Kidney epithelial cell (primary cell): Measurements from ENCODE around the gene KCNB1. TPM values are rescaled to one million over a fixed set of nuclear protein-coding genes. Genes with fewer than 3 reads are reported as not detected.
"Not testable (repeated sequence)": the region's sequence is repeated elsewhere in the genome, so short reads cannot be mapped to it uniquely, and the experiment has no call there.

Source experiments
- DNase-seq: peaks from one replicate; pipeline ENCODE4 v3.0.0-alpha.2; 2010; ENCODE audit warnings: low read depth
- H3K27me3 ChIP-seq: 2 replicates; pipeline ENCODE4 v1.6.0; 2011; ENCODE audit warnings: low read length; ENCODE audit not compliant: control insufficient read depth, insufficient read depth
- H3K36me3 ChIP-seq: 2 replicates; pipeline ENCODE4 v1.5.1; 2011; ENCODE audit warnings: low read length; ENCODE audit not compliant: control insufficient read depth, insufficient read depth
- H3K4me3 ChIP-seq: 2 replicates; pipeline ENCODE4 v1.5.1; 2011; ENCODE audit warnings: low read depth, mild to moderate bottlenecking, control low read depth, low read length
- total RNA-seq: library from RNA; depleted of rRNA; stranded (reverse); fragments of >200 nt; gene quantifications from 2 replicates; pipeline ENCODE4 v1.2.3, GENCODE V29; 2015
- TF ChIP-seq, protein P1 (sequence below): IDR thresholded peaks from 2 replicates; pipeline ENCODE4 v1.5.1; 2011; ENCODE audit warnings: mild to moderate bottlenecking, moderate library complexity, low read length, control low read depth, inconsistent platforms; ENCODE audit not compliant: insufficient read depth, poor library complexity, severe bottlenecking

The KCNB1 gene
- total RNA-seq, 1 donor from 2014 or later, result not detected

DNA sequence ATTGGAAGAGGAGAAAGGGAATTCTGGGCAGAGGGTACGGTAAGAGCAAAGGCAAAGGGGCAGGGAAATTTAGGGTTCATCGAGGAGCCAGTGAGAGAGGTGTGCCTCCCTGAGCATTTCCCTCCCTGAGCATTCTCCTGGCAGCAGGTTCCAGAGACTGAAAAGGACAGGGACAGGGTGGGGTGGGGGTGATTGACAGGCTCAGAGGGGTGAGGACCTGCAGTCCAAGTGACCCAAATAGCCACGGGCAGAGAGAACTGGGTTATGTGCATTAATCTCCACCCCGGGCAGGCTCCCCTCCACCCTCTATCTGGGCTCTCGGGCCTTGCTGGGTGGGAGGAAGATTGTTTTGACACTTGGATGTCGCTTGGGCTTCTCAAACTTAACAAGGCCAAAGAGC is 69.5 kb downstream of the KCNB1 start:
- H3K27me3 ChIP-seq, result peaks cover 16% of the 10 kb centered on the region
- DNase-seq, result no peak
- H3K4me3 ChIP-seq, result no peak overlapping the region
- no peaks in the 10 kb centered on the region for H3K36me3 ChIP-seq
- TF ChIP-seq, protein P1, sequence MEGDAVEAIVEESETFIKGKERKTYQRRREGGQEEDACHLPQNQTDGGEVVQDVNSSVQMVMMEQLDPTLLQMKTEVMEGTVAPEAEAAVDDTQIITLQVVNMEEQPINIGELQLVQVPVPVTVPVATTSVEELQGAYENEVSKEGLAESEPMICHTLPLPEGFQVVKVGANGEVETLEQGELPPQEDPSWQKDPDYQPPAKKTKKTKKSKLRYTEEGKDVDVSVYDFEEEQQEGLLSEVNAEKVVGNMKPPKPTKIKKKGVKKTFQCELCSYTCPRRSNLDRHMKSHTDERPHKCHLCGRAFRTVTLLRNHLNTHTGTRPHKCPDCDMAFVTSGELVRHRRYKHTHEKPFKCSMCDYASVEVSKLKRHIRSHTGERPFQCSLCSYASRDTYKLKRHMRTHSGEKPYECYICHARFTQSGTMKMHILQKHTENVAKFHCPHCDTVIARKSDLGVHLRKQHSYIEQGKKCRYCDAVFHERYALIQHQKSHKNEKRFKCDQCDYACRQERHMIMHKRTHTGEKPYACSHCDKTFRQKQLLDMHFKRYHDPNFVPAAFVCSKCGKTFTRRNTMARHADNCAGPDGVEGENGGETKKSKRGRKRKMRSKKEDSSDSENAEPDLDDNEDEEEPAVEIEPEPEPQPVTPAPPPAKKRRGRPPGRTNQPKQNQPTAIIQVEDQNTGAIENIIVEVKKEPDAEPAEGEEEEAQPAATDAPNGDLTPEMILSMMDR, result no peak

DNA sequence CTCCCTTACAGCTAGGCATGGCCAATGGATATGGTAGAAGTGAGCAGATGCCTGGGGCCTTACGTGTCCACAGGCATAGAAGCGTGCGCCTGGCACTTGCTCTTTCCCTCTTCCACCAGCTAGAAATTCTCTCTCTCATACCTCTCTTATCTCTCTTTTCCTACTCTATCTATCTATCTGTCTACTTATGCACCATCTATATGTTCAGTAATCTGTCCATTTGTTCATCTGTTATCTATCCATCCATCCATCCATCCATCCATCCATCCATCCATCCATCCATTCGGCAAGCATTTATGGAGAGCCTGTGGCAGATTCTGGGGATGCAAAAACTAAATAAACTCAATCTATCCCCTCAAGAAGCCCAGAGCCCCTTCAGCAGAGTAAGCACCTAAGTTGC is 70.2 kb downstream of the KCNB1 start:
- H3K4me3 ChIP-seq, result no peak overlapping the region
- no peak for DNase-seq
- TF ChIP-seq, protein P1, result no peak
- H3K36me3 ChIP-seq, result no peaks in the 10 kb centered on the region
- H3K27me3 ChIP-seq, result peaks cover 16% of the 10 kb centered on the region

DNA sequence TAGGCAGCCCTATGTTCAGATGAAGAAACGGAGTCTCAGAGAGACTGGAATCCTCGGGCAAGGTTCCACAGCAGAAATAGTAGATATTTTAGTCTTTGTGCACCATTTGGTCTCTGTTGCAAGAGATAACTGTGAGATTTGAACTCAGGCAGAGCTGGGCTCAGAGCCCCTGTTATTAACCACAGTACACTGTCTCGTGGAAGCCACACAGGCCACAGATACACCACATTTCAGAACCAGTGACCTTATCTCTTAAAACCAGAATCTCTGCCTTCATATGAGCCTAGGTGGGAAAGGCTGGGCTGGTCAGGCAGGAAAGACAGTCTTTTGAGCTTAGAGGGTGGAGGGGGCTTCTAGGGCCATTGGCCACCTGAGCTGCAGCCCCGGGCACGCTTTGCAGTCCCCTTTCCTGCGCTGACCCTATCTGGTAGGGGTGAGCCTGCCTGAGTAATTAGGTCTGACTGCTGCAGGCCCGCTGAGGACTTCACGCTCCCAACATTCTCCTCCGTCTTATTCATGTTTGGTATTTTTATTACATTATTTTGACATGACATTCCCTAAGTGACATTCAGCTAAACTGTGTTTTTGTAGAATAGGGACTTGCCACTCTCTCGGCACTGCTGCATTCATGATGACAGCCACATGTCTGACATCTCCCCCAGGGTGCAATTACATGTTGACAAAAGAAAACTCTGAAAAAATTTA is 71.1 kb downstream of the KCNB1 start:
- DNase-seq, result no peak
- TF ChIP-seq, protein P1, result no peak
- H3K36me3 ChIP-seq, result no peaks in the 10 kb centered on the region
- H3K4me3 ChIP-seq, result no peak overlapping the region
- peaks cover 16% of the 10 kb centered on the region for H3K27me3 ChIP-seq

DNA sequence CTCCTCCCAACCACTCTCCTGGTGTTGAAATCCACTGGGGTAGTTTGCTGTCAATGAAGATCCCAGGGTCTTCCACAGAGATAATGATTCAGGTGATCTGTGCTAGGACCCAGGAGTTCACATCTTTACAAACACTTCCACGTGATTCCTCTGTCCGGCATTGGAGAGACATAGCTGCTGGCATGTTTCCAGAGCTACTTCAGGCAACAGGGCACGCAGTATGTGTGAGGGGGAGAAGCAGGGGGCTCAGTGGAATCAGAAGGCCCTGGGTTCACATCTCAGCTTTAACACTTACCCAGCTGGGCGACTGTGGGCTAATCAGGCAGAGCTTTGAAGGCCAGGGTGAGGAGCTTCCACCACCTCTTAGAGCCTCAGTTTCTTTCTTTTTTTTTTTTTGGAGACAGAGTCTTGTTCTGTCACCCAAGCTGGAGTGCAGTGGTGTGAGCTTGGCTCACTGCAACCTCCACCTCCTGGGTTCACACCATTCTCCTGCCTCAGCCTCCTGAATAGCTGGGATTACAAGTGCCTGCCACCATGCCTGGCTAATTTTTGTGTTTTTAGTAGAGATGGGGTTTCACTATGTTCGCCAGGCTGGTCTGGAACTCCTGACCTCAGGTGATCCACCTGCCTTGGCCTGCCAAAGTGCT is 72.4 kb downstream of the KCNB1 start:
- not testable (repeated sequence) for DNase-seq, H3K36me3 ChIP-seq, H3K4me3 ChIP-seq
- peaks cover 16% of the 10 kb centered on the region for H3K27me3 ChIP-seq

DNA sequence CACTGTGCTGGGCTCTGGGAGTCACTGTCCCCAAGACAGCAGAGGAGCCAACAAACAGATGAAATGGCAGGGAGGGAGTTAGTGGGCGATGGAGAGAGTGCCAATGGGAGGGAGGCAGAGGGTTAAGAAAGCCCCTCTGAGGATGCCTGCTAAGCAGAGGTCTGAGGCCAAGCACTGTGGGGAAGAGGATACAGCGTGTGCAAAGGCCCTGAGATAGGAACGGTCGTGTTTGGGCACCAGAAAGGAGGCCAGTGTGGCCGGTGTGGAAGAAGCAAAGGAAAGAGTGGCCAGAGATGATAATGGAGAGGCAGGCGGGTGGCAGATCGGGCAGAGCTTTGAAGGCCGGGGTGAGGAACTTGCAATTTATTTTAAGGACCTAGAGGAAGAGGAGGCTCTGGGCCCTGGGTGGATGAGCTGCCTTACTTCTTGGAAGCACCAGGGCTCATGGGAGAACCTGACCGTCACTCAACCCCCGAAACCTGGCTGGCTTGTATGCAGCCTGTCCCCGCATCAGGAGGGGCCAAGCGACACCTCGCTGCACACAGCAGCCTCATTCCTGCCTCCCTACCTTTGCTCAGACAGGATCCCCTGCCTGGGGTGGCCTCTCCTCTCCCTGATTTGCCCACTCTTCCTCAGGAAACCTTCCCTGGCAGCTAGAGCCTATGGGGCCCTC is 73.0 kb downstream of the KCNB1 start:
- DNase-seq, result no peak
- Histone ChIP-seq H3K4me3 (no peak overlapping the region), H3K27me3 (peaks cover 14% of the 10 kb centered on the region), H3K36me3 (no peaks in the 10 kb centered on the region)
- TF ChIP-seq, protein P1, result no peak

DNA sequence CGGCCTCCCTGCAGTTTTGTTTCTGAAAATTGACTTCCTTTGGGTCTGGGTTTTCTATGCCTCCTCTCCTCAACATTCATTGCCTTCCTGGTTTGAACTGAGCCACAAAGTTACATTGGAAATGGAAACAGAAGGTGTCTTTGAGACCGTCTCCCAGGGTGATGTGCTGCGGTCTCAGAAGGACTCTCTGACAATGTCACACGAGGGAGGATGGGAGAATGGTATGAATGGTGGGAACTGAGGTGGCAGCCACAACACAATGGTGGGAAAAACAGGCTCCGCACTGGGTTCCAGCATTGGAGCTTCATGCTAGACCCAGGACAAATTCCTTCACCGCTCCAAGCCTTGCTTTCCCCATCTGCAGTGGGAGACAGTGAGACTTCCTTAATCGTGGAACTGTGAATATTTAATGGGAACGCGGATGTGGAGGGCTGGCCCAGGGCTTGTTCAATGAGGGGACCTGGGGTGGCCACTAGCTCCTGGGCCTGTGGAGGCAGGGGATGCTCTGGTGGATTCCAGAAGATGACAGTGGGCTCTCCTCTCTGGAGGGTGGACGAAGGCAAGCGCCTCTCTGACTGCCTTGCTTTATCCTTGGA is 73.9 kb downstream of the KCNB1 start:
- TF ChIP-seq, protein P1, result no peak
- no peak overlapping the region for H3K4me3 ChIP-seq
- no peaks in the 10 kb centered on the region for H3K36me3 ChIP-seq
- peaks cover 10% of the 10 kb centered on the region for H3K27me3 ChIP-seq
- DNase-seq, result no peak
